Measurements from ENCODE around the gene IFIT2.

IFIT2 gene

DNA sequence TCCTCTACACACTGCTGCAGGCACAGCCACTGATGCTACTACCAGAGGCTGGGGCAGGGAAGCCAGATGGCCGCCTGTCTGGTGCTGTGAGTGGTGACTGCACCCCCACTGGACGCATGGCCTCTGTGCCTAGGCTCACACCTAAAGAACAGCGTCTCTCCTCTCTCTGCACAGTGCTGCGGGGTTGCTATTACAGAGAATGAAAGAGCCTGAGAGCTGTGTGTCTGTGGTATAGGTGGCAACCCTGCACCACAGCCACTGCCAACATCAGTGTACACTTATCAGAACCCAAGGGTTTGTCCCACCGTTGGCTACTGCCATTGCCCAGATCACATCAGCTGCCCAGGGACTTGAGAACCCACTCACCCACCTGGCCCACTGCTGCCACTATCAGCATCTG lies 4.1 kb upstream of the IFIT2 start:
- Histone ChIP-seq H3K4me1 (ENCODE audit: control insufficient read depth, insufficient read depth, low read length) (peaks cover 12% of the 10 kb centered on the region), H3K36me3 (ENCODE audit: control insufficient read depth, insufficient read depth, low read length) (peaks cover 9% of the 10 kb centered on the region; the same call in 1 of the 2 replicates), H3K4me3 (ENCODE audit: low read depth, low read length) (no peak overlapping the region), H3K9ac (ENCODE audit: low read length) (no peak overlapping the region), H3K27me3 (ENCODE audit: control insufficient read depth, insufficient read depth, low read length) (no peaks in the 10 kb centered on the region), H3K9me3 (ENCODE audit: control insufficient read depth, insufficient read depth, low read depth, low read length) (no peaks in the 10 kb centered on the region), H3K27ac (ENCODE audit: low read depth, low read length) (no peak overlapping the region)

DNA sequence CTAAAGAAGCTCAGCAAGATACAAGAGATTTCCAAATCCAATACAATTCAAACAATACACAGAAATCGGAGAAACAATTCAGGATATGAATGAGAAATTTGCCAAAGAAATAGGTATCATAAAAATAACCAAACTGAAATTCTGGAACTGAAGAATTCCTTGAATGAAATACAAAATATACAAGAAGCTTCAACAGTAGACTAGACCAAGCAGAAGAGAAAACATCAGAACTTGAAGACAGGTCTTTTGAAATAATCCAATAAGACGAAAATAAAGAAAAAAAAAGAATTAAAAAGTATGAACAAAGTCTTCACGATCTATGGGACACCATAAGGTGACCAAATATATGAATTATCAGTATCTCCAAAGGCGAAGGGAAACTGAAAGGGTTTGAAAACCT lies 2.8 kb upstream of the IFIT2 start:
- H3K9me3 ChIP-seq (ENCODE audit: control insufficient read depth, insufficient read depth, low read depth, low read length): no peaks in the 10 kb centered on the region

DNA sequence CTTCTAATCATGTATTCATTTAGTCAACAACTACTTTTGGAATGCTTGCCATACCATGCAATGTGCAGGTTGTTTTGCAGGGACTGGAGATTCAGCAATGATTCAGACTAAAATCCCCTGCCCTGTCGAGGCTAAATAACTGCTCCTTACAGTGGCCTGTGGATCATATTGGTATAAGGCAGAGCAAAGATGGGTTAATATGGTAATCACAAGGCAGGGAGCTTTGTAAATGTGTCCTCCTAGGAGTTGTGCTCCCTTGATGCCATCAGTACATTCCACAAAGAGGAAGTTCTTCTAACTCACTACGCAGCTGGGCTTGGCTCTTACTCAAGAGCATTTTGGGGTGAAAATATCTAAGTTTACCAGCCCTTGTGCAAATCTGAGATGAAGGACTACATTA lies 614 bp upstream of the IFIT2 start:
- Histone ChIP-seq H3K27me3 (ENCODE audit: control insufficient read depth, insufficient read depth, low read length) (no peaks in the 10 kb centered on the region), H3K4me3 (ENCODE audit: low read depth, low read length) (no peak overlapping the region), H3K9me3 (ENCODE audit: control insufficient read depth, insufficient read depth, low read depth, low read length) (no peaks in the 10 kb centered on the region), H3K27ac (ENCODE audit: low read depth, low read length) (no peak overlapping the region), H3K36me3 (ENCODE audit: control insufficient read depth, insufficient read depth, low read length) (no peaks in the 10 kb centered on the region; the same call in 1 of the 2 replicates), H3K4me1 (ENCODE audit: control insufficient read depth, insufficient read depth, low read length) (peaks cover 12% of the 10 kb centered on the region), H3K9ac (ENCODE audit: low read length) (no peak overlapping the region)

More for the DNA sequence above, 2.8 kb upstream of the IFIT2 start:
- H3K27ac ChIP-seq (ENCODE audit: low read depth, low read length): no peak overlapping the region
- H3K36me3 ChIP-seq (ENCODE audit: control insufficient read depth, insufficient read depth, low read length): peaks cover under 1% of the 10 kb centered on the region; the same call in 1 of the 2 replicates
- H3K9ac ChIP-seq (ENCODE audit: low read length): no peak overlapping the region
- H3K4me1 ChIP-seq (ENCODE audit: control insufficient read depth, insufficient read depth, low read length): peaks cover 12% of the 10 kb centered on the region
- H3K4me3 ChIP-seq (ENCODE audit: low read depth, low read length): no peak overlapping the region
- no peaks in the 10 kb centered on the region for H3K27me3 ChIP-seq (ENCODE audit: control insufficient read depth, insufficient read depth, low read length)

DNA sequence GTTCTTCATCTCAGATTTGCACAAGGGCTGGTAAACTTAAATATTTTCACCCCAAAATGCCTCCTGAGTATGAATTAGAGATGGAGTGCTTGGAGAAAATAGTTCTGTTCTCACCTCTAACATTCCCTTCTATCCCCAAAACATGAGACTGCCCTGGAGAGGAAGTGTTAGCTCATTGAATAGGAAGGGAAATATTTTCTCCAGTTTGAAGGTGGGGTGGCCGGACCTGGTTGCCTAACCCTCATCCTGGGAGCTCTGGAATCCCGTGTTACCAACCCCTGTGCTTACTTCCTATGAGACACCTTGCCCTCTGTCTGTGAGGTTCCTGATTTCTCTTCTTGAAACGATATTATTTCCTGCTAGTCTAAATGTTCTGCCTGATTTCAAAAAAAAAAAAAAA lies 779 bp downstream of the IFIT2 start:
- H3K27ac ChIP-seq (ENCODE audit: low read depth, low read length): no peak overlapping the region

DNA sequence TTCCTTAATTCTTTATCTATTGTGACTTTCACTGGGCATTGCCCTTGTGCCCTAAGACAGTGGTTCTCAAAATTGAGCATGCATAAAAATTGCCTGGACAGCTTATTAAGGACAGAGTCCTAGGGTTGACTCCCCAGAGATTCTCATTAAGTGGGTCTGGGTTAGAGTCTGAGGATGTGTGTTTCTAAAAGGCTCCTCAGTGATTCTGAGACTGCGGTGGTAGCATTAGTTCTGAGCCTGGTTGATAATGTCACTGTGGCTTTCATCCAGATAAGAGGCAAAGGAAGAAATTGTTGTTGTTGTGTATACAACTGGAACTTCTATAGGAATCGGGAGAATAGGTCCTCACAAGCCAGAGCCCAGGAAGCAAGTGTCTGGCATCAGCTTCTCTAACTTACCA lies 1.3 kb downstream of the IFIT2 start:
- no peaks in the 10 kb centered on the region for H3K27me3 ChIP-seq (ENCODE audit: control insufficient read depth, insufficient read depth, low read length)
- H3K4me3 ChIP-seq (ENCODE audit: low read depth, low read length): no peak overlapping the region
- no peaks in the 10 kb centered on the region for H3K36me3 ChIP-seq (ENCODE audit: control insufficient read depth, insufficient read depth, low read length)
- no peaks in the 10 kb centered on the region for H3K9me3 ChIP-seq (ENCODE audit: control insufficient read depth, insufficient read depth, low read depth, low read length)
- no peak overlapping the region; the same call in 1 of the 2 replicates for H3K27ac ChIP-seq (ENCODE audit: low read depth, low read length)
- peaks cover 12% of the 10 kb centered on the region for H3K4me1 ChIP-seq (ENCODE audit: control insufficient read depth, insufficient read depth, low read length)
- no peak overlapping the region for H3K9ac ChIP-seq (ENCODE audit: low read length)

More for the DNA sequence above, 779 bp downstream of the IFIT2 start:
- H3K4me1 ChIP-seq (ENCODE audit: control insufficient read depth, insufficient read depth, low read length): peaks cover 12% of the 10 kb centered on the region
- H3K4me3 ChIP-seq (ENCODE audit: low read depth, low read length): no peak overlapping the region
- H3K9ac ChIP-seq (ENCODE audit: low read length): no peak overlapping the region
- no peaks in the 10 kb centered on the region for H3K9me3 ChIP-seq (ENCODE audit: control insufficient read depth, insufficient read depth, low read depth, low read length)
- H3K36me3 ChIP-seq (ENCODE audit: control insufficient read depth, insufficient read depth, low read length): no peaks in the 10 kb centered on the region
- no peaks in the 10 kb centered on the region for H3K27me3 ChIP-seq (ENCODE audit: control insufficient read depth, insufficient read depth, low read length)

DNA sequence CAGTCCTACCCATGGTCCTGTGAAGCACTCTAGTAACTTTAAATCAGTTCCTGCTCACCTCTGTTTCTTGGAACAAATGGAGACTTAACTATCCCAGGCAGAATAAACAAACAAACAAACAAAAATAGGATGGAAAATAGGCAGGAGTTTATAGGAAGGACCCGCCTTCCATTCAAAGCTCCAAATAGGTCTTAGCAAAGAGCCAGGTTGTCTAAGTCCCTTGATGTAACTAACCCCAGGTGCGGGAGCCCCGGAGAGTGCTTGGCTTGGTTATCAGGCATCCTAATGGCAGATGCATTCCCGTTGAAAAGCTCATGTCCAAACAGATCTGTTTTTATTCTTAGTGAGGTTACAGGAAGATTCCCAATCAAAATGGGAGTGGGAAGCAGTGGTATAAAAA lies 2.2 kb downstream of the IFIT2 start:
- no peak overlapping the region for H3K4me3 ChIP-seq (ENCODE audit: low read depth, low read length)
- H3K36me3 ChIP-seq (ENCODE audit: control insufficient read depth, insufficient read depth, low read length): no peaks in the 10 kb centered on the region
- H3K9me3 ChIP-seq (ENCODE audit: control insufficient read depth, insufficient read depth, low read depth, low read length): no peaks in the 10 kb centered on the region
- no peak overlapping the region for H3K27ac ChIP-seq (ENCODE audit: low read depth, low read length)
- H3K9ac ChIP-seq (ENCODE audit: low read length): no peak overlapping the region
- H3K27me3 ChIP-seq (ENCODE audit: control insufficient read depth, insufficient read depth, low read length): no peaks in the 10 kb centered on the region
- peaks cover 12% of the 10 kb centered on the region for H3K4me1 ChIP-seq (ENCODE audit: control insufficient read depth, insufficient read depth, low read length)

DNA sequence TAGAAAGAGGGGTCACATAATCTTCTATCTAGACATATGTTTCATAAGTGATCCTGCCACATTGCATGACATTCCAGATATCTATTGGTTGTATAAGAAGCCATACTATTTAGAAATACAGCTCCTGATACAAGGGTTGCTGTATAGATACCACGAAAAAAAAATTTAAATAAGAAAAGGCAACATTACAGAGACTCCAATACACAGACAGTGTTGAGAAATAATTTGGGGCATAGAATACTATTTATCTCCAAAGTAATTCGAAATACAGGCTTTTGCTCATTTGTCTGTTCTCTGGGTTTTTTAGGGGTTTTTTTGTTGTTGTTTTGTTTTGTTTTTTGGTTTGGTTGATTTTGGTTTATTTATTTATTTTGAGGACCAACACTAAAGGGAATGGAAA lies 2.6 kb downstream of the IFIT2 start:
- H3K27me3 ChIP-seq (ENCODE audit: control insufficient read depth, insufficient read depth, low read length): no peaks in the 10 kb centered on the region
- H3K4me1 ChIP-seq (ENCODE audit: control insufficient read depth, insufficient read depth, low read length): peaks cover 12% of the 10 kb centered on the region
- no peak overlapping the region for H3K27ac ChIP-seq (ENCODE audit: low read depth, low read length)
- H3K9me3 ChIP-seq (ENCODE audit: control insufficient read depth, insufficient read depth, low read depth, low read length): no peaks in the 10 kb centered on the region
- H3K36me3 ChIP-seq (ENCODE audit: control insufficient read depth, insufficient read depth, low read length): no peaks in the 10 kb centered on the region
- no peak overlapping the region for H3K9ac ChIP-seq (ENCODE audit: low read length)
- H3K4me3 ChIP-seq (ENCODE audit: low read depth, low read length): no peak overlapping the region

DNA sequence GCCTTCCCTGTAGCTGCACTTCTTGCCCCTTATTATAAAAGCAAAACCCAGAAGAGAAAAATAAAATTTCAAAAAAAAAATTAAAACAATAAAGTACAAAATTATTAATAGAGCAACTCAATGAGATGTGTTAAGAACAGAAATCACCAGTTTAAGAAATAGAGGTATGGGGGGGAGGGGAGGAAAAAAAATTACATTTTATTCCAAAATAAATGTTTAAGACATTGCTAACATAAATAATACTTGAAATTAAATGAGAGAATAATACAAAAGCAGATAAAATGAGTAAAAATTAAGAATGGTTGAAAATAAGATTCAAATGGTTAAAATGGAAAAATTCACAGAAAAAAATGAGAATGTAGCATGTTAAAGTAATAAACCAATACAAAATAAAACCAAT lies 3.1 kb downstream of the IFIT2 start:
- H3K36me3 ChIP-seq (ENCODE audit: control insufficient read depth, insufficient read depth, low read length): no peaks in the 10 kb centered on the region
- no peaks in the 10 kb centered on the region for H3K27me3 ChIP-seq (ENCODE audit: control insufficient read depth, insufficient read depth, low read length)
- H3K4me3 ChIP-seq (ENCODE audit: low read depth, low read length): no peak overlapping the region
- no peak overlapping the region for H3K27ac ChIP-seq (ENCODE audit: low read depth, low read length)
- no peaks in the 10 kb centered on the region for H3K9me3 ChIP-seq (ENCODE audit: control insufficient read depth, insufficient read depth, low read depth, low read length)
- H3K9ac ChIP-seq (ENCODE audit: low read length): no peak overlapping the region
- H3K4me1 ChIP-seq (ENCODE audit: control insufficient read depth, insufficient read depth, low read length): peaks cover 12% of the 10 kb centered on the region

DNA sequence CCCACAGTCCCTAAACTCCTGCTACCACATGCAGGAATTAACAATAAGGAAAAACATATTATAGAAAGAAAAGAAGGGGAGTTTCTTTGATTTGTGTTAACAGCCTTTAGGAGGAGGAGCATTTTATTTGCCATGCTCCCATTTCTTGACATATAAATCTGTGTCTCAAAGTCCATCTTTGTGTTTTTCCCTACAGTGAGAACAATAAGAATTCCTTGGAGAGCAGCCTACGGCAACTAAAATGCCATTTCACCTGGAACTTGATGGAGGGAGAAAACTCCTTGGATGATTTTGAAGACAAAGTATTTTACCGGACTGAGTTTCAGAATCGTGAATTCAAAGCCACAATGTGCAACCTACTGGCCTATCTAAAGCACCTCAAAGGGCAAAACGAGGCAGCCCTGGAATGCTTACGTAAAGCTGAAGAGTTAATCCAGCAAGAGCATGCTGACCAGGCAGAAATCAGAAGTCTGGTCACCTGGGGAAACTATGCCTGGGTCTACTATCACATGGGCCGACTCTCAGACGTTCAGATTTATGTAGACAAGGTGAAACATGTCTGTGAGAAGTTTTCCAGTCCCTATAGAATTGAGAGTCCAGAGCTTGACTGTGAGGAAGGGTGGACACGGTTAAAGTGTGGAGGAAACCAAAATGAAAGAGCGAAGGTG lies 4.1 kb downstream of the IFIT2 start:
- Histone ChIP-seq H3K4me1 (ENCODE audit: control insufficient read depth, insufficient read depth, low read length) (peaks cover 19% of the 10 kb centered on the region), H3K27ac (ENCODE audit: low read depth, low read length) (no peak overlapping the region), H3K36me3 (ENCODE audit: control insufficient read depth, insufficient read depth, low read length) (no peaks in the 10 kb centered on the region), H3K9ac (ENCODE audit: low read length) (no peak overlapping the region), H3K9me3 (ENCODE audit: control insufficient read depth, insufficient read depth, low read depth, low read length) (no peaks in the 10 kb centered on the region), H3K27me3 (ENCODE audit: control insufficient read depth, insufficient read depth, low read length) (no peaks in the 10 kb centered on the region), H3K4me3 (ENCODE audit: low read depth, low read length) (no peak overlapping the region)

DNA sequence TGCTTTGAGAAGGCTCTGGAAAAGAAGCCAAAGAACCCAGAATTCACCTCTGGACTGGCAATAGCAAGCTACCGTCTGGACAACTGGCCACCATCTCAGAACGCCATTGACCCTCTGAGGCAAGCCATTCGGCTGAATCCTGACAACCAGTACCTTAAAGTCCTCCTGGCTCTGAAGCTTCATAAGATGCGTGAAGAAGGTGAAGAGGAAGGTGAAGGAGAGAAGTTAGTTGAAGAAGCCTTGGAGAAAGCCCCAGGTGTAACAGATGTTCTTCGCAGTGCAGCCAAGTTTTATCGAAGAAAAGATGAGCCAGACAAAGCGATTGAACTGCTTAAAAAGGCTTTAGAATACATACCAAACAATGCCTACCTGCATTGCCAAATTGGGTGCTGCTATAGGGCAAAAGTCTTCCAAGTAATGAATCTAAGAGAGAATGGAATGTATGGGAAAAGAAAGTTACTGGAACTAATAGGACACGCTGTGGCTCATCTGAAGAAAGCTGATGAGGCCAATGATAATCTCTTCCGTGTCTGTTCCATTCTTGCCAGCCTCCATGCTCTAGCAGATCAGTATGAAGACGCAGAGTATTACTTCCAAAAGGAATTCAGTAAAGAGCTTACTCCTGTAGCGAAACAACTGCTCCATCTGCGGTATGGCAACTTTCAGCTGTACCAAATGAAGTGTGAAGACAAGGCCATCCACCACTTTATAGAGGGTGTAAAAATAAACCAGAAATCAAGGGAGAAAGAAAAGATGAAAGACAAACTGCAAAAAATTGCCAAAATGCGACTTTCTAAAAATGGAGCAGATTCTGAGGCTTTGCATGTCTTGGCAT lies 4.8 kb downstream of the IFIT2 start:
- H3K9ac ChIP-seq (ENCODE audit: low read length): no peak overlapping the region
- no peaks in the 10 kb centered on the region for H3K27me3 ChIP-seq (ENCODE audit: control insufficient read depth, insufficient read depth, low read length)
- H3K4me3 ChIP-seq (ENCODE audit: low read depth, low read length): no peak overlapping the region
- H3K4me1 ChIP-seq (ENCODE audit: control insufficient read depth, insufficient read depth, low read length): peaks cover 13% of the 10 kb centered on the region
- no peaks in the 10 kb centered on the region for H3K36me3 ChIP-seq (ENCODE audit: control insufficient read depth, insufficient read depth, low read length)
- H3K27ac ChIP-seq (ENCODE audit: low read depth, low read length): no peak overlapping the region
- H3K9me3 ChIP-seq (ENCODE audit: control insufficient read depth, insufficient read depth, low read depth, low read length): no peaks in the 10 kb centered on the region

DNA sequence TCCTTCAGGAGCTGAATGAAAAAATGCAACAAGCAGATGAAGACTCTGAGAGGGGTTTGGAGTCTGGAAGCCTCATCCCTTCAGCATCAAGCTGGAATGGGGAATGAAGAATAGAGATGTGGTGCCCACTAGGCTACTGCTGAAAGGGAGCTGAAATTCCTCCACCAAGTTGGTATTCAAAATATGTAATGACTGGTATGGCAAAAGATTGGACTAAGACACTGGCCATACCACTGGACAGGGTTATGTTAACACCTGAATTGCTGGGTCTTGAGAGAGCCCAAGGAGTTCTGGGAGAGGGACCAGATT lies 5.4 kb downstream of the IFIT2 start:
- Histone ChIP-seq H3K9ac (ENCODE audit: low read length) (no peak overlapping the region), H3K27me3 (ENCODE audit: control insufficient read depth, insufficient read depth, low read length) (no peaks in the 10 kb centered on the region), H3K36me3 (ENCODE audit: control insufficient read depth, insufficient read depth, low read length) (no peaks in the 10 kb centered on the region), H3K27ac (ENCODE audit: low read depth, low read length) (no peak overlapping the region), H3K4me3 (ENCODE audit: low read depth, low read length) (no peak overlapping the region), H3K4me1 (ENCODE audit: control insufficient read depth, insufficient read depth, low read length) (peaks cover 7% of the 10 kb centered on the region), H3K9me3 (ENCODE audit: control insufficient read depth, insufficient read depth, low read depth, low read length) (no peaks in the 10 kb centered on the region)

All from HUES6 (cell line).